IMR-90 (cell line): ENCODE data around the gene ACKR4. TPM values are rescaled to one million over a fixed set of nuclear protein-coding genes. Genes with fewer than 3 reads are reported as not detected.

Source experiments
- ATAC-seq: fragments of 200-7000 bp; cut with Tn5 transposase; 2 replicates; pipeline ENCODE4 v1.9.1; 2020; ENCODE audit warnings: low read depth, mild to moderate bottlenecking, moderate library complexity
- BruUV-seq: library from RNA; stranded (reverse); fragments of 400-500 nt; replicated peaks from 2 replicates; lab custom pipeline; 2021; lab: Mats Ljungman, UMichigan
- CTCF ChIA-PET: fragments of 300-600 bp; formaldehyde crosslinking; extraction: SDS; loops from one replicate; lab custom pipeline; 2021; ENCODE audit warnings: antibody characterized with exemption; lab: Yijun Ruan, JAX
- POLR2A ChIA-PET: fragments of 300-600 bp; sonication (Branson Sonifier 250); formaldehyde crosslinking; loops from one replicate; lab custom pipeline; 2022; ENCODE audit warnings: antibody characterized with exemption; ENCODE audit not compliant: unreplicated experiment; lab: Charles Lee
- DNase-seq: peaks from one replicate; pipeline ENCODE4 v3.0.0; 2013
- H2AFZ ChIP-seq: replicated peaks from 2 replicates; pipeline ENCODE3; 2013; ENCODE audit warnings: low read length, mild to moderate bottlenecking; ENCODE audit not compliant: poor library complexity
- H2AK5ac ChIP-seq: 2 replicates; pipeline ENCODE4 v1.6.1; 2013; ENCODE audit warnings: low read depth, low read length, inconsistent platforms
- H2AK9ac ChIP-seq: replicated peaks from 2 replicates; pipeline ENCODE3; 2013; ENCODE audit warnings: mild to moderate bottlenecking, low read depth, low read length, moderate library complexity; ENCODE audit not compliant: poor library complexity
- H2BK120ac ChIP-seq: 2 replicates; pipeline ENCODE4 v1.6.1; 2013; ENCODE audit warnings: low read depth, low read length, inconsistent platforms
- H2BK15ac ChIP-seq: 3 replicates; pipeline ENCODE4 v1.6.1; 2013; ENCODE audit warnings: low read depth, low read length, inconsistent platforms
- H2BK20ac ChIP-seq: 2 replicates; pipeline ENCODE4 v1.6.1; 2013; ENCODE audit warnings: low read depth, mild to moderate bottlenecking, inconsistent platforms, low read length, moderate library complexity
- H2BK5ac ChIP-seq: 2 replicates; pipeline ENCODE4 v1.6.1; 2013; ENCODE audit warnings: mild to moderate bottlenecking, low read depth, low read length, inconsistent platforms; ENCODE audit not compliant: poor library complexity, severe bottlenecking
- H3K14ac ChIP-seq: replicated peaks from 2 replicates; pipeline ENCODE4 v1.6.1; 2013; ENCODE audit warnings: low read depth, low read length, inconsistent platforms
- H3K18ac ChIP-seq: 2 replicates; pipeline ENCODE4 v1.6.1; 2013; ENCODE audit warnings: low read depth, low read length, control low read depth
- H3K23ac ChIP-seq: 2 replicates; pipeline ENCODE4 v1.6.1; 2013; ENCODE audit warnings: low read depth, low read length, inconsistent platforms
- H3K27ac ChIP-seq: 2 replicates; pipeline ENCODE4 v1.5.1; 2013; ENCODE audit warnings: mild to moderate bottlenecking, control low read depth, low read length; ENCODE audit not compliant: insufficient read depth
- H3K27me3 ChIP-seq: 2 replicates; pipeline ENCODE4 v1.6.1; 2013; ENCODE audit warnings: low read length; ENCODE audit not compliant: control insufficient read depth, insufficient read depth
- H3K36me3 ChIP-seq: 2 replicates; pipeline ENCODE4 v1.6.1; 2013; ENCODE audit warnings: low read length, mixed read lengths; ENCODE audit not compliant: control insufficient read depth, insufficient read depth
- H3K4ac ChIP-seq: 2 replicates; pipeline ENCODE4 v1.6.1; 2013; ENCODE audit warnings: low read depth, low read length, inconsistent platforms
- H3K4me1 ChIP-seq: 2 replicates; pipeline ENCODE4 v1.6.1; 2013; ENCODE audit warnings: low read length, mixed read lengths; ENCODE audit not compliant: control insufficient read depth, insufficient read depth
- H3K4me2 ChIP-seq: 2 replicates; pipeline ENCODE4 v1.6.1; 2013; ENCODE audit warnings: low read depth, mild to moderate bottlenecking, control low read depth, low read length, moderate library complexity
- H3K4me3 ChIP-seq: 2 replicates; pipeline ENCODE4 v1.5.1; 2013; ENCODE audit warnings: low read depth, mild to moderate bottlenecking, control low read depth, low read length, moderate library complexity; ENCODE audit not compliant: insufficient read depth
- H3K56ac ChIP-seq: 2 replicates; pipeline ENCODE4 v1.6.1; 2013; ENCODE audit warnings: low read length, inconsistent platforms; ENCODE audit not compliant: insufficient read depth; ENCODE audit errors: extremely low read depth
- H3K79me1 ChIP-seq, 2 experiments: 2 replicates each; pipeline ENCODE4 v1.6.1; 2013; ENCODE audit warnings: low read length in 2 of 2, inconsistent platforms in 1 of 2, low read depth in 1 of 2
- H3K9ac ChIP-seq: 2 replicates; pipeline ENCODE4 v1.6.1; 2013; ENCODE audit warnings: low read depth, low read length, control low read depth
- H3K9me1 ChIP-seq: 2 replicates; pipeline ENCODE4 v1.6.1; 2013; ENCODE audit warnings: low read length, inconsistent platforms; ENCODE audit not compliant: insufficient read depth
- H3K9me3 ChIP-seq: 2 replicates; pipeline ENCODE4 v1.6.1; 2013; ENCODE audit warnings: low read length; ENCODE audit not compliant: control insufficient read depth, insufficient read depth
- H4K20me1 ChIP-seq: 2 replicates; pipeline ENCODE4 v1.6.1; 2013; ENCODE audit warnings: low read length, inconsistent platforms; ENCODE audit not compliant: insufficient read depth
- H4K5ac ChIP-seq: 2 replicates; pipeline ENCODE4 v1.6.1; 2013; ENCODE audit warnings: mild to moderate bottlenecking, low read depth, low read length, control low read depth
- H4K8ac ChIP-seq, 2 experiments: 2 replicates each; pipeline ENCODE4 v1.6.1; 2013; ENCODE audit warnings: low read depth in 2 of 2, low read length in 2 of 2, control low read depth in 1 of 2, inconsistent platforms in 1 of 2
- H4K91ac ChIP-seq: 2 replicates; pipeline ENCODE4 v1.6.1; 2013; ENCODE audit warnings: low read depth, low read length, inconsistent platforms; ENCODE audit not compliant: insufficient read depth
- BHLHE40 ChIP-seq: fragments of 150-350 bp; IDR thresholded peaks from 2 replicates; pipeline ENCODE4 v1.6.1; 2016; ENCODE audit warnings: mild to moderate bottlenecking, low read depth, low read length
- CEBPB ChIP-seq: IDR thresholded peaks from 2 replicates; pipeline ENCODE4 v1.6.1; 2012; ENCODE audit warnings: low read depth, low read length, improper control_type of control experiment
- CHD1 ChIP-seq: IDR thresholded peaks from 2 replicates; pipeline ENCODE4 v1.6.1; 2012; ENCODE audit warnings: low read depth, low read length, improper control_type of control experiment
- FOS ChIP-seq: fragments of 150-350 bp; IDR thresholded peaks from 2 replicates; pipeline ENCODE4 v1.6.1; 2016; ENCODE audit warnings: low read depth, low read length
- MAFK ChIP-seq: IDR thresholded peaks from 2 replicates; pipeline ENCODE4 v1.6.1; 2012; ENCODE audit warnings: low read depth, low read length, improper control_type of control experiment
- MAZ ChIP-seq: IDR thresholded peaks from 2 replicates; pipeline ENCODE4 v1.6.1; 2012; ENCODE audit warnings: low read depth, mild to moderate bottlenecking, low read length, improper control_type of control experiment, moderate library complexity, borderline replicate concordance
- NFE2L2 ChIP-seq: fragments of 150-350 bp; IDR thresholded peaks from 2 replicates; pipeline ENCODE4 v1.6.1; 2016; ENCODE audit warnings: low read depth, mild to moderate bottlenecking, low read length
- POLR2A ChIP-seq: IDR thresholded peaks from 2 replicates; pipeline ENCODE4 v1.6.1; 2012; ENCODE audit warnings: mild to moderate bottlenecking, low read depth, low read length
- RAD21 ChIP-seq: IDR thresholded peaks from 2 replicates; pipeline ENCODE4 v1.6.1; 2012; ENCODE audit warnings: low read length, improper control_type of control experiment
- RCOR1 ChIP-seq: IDR thresholded peaks from 2 replicates; pipeline ENCODE4 v1.6.1; 2012; ENCODE audit warnings: mild to moderate bottlenecking, low read length, improper control_type of control experiment; ENCODE audit not compliant: insufficient replicate concordance
- RFX5 ChIP-seq: IDR thresholded peaks from 2 replicates; pipeline ENCODE4 v1.8.0; 2012; ENCODE audit warnings: low read depth, mild to moderate bottlenecking, low read length, moderate library complexity
- SMC3 ChIP-seq: fragments of 150-350 bp; IDR thresholded peaks from 2 replicates; pipeline ENCODE4 v1.6.1; 2016; ENCODE audit warnings: low read depth, mild to moderate bottlenecking, antibody characterized with exemption, low read length, moderate library complexity
- WGBS, 2 experiments: methylation state at CpG; one replicate each; pipeline versions ENCODE4 v1.1.5 to v1.1.7; 2013; ENCODE audit warnings: missing lambda C conversion rate in 2 of 2; ENCODE audit not compliant: insufficient read length in 1 of 2; ENCODE audit errors: extremely low coverage in 2 of 2; 5-methylcytosine and 5-hydroxymethylcytosine counted together
- dilution Hi-C: fragments of 300-500 bp; cut with HindIII; formaldehyde crosslinking; loops from one replicate; pipeline ENCODE4 v1.14.3; 2018; ENCODE audit warnings: low sequenced_read_pairs; ENCODE audit not compliant: unreplicated experiment
- in situ Hi-C: fragments of 300-500 bp; cut with MboI; formaldehyde crosslinking; loops from 3 replicates; pipeline ENCODE4 v1.14.3; 2019; ENCODE audit warnings: low sequenced_read_pairs, inconsistent platforms, mixed read lengths
- intact Hi-C: fragments of 100-400 bp; cut with micrococcal nuclease; formaldehyde crosslinking; loops from 2 replicates; pipeline ENCODE4 v1.10.0; 2022
- polyA plus RNA-seq, 3 experiments: library from polyadenylated mRNA; depleted of rRNA; stranded (reverse); fragments of >200 nt; gene quantifications; 2 replicates each; pipeline ENCODE4 v1.2.3, GENCODE V29; 2012; ENCODE audit warnings: low replicate concordance in 1 of 3
- total RNA-seq: library from RNA; depleted of rRNA; stranded (reverse); fragments of >200 nt; gene quantifications from 2 replicates; pipeline ENCODE4 v1.2.3, GENCODE V29; 2012
- TF ChIP-seq, protein P1 (sequence below): fragments of 150-350 bp; IDR thresholded peaks from 2 replicates; pipeline ENCODE4 v1.6.1; 2016; ENCODE audit warnings: low read depth, mild to moderate bottlenecking, low read length, moderate library complexity, borderline replicate concordance
- TF ChIP-seq, protein P2 (sequence below): fragments of 150-350 bp; IDR thresholded peaks from 2 replicates; pipeline ENCODE4 v1.6.1; 2017; ENCODE audit warnings: mild to moderate bottlenecking, antibody characterized with exemption, low read length, low read depth

ACKR4 gene
- total and polyA plus RNA-seq, 2 of the 4 experiments (the other 2 are of a cell fraction) = 0.18 TPM; not detected in 1

DNA sequence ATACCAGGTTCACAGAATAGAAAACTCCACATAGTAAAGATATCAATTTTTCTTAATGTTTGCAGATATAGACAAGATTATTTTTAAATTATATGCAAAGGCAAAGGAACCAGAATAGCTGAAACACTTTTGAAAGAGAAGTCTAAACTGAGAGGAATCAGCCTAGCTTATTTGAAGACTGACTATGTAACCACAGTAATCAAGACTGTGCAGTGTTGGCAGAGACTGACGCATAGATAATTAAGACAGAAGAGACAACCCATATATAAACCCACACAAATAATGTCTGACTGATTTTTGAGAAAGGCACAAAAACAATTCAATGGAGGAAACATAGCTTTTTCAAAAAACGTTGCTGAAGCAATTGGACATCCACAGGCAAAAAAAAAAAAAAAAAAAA, 28.6 kb upstream of the ACKR4 start:
- H3K18ac ChIP-seq = no peak overlapping the region
- no peak overlapping the region for H3K4me3 ChIP-seq
- H4K8ac ChIP-seq = no peak overlapping the region
- no TSS peak for BruUV-seq
- no peak overlapping the region for H3K9ac ChIP-seq
- no peak overlapping the region for H3K56ac ChIP-seq
- no peaks in the 10 kb centered on the region for H4K20me1 ChIP-seq
- H3K27me3 ChIP-seq = no peaks in the 10 kb centered on the region
- no peak overlapping the region for H3K14ac ChIP-seq
- H4K91ac ChIP-seq = no peak overlapping the region
- no peak overlapping the region for H4K5ac ChIP-seq
- ChIA-PET POLR2A (no interaction called here), CTCF (no interaction called here)
- dilution Hi-C loops (no loop called here), in situ Hi-C loops (no loop called here), intact Hi-C loops (no loop called here)
- 0 out of 2 replicates have a peak, but pooled peaks cover 2% of the 10 kb centered on the region for H3K36me3 ChIP-seq
- H3K4me2 ChIP-seq = no peak overlapping the region
- no peak overlapping the region for H3K4ac ChIP-seq
- H3K27ac ChIP-seq = no peak overlapping the region
- DNase-seq (no peak), ATAC-seq (no peak)
- no peaks in the 10 kb centered on the region for H3K79me1 ChIP-seq
- no CpG with 5 or more reads among the region's 2 CpGs for WGBS, 2 experiments
- H2BK5ac ChIP-seq = no peak overlapping the region
- no peaks in the 10 kb centered on the region for H3K9me1 ChIP-seq
- no peak overlapping the region for H3K23ac ChIP-seq
- no peaks in the 10 kb centered on the region for H3K9me3 ChIP-seq
- H2BK15ac ChIP-seq = no peak overlapping the region
- no peak overlapping the region for H2BK20ac ChIP-seq
- no peak overlapping the region for H2AK5ac ChIP-seq
- no peaks in the 10 kb centered on the region; the same call in 1 of the 2 replicates for H3K4me1 ChIP-seq
- H2AK9ac ChIP-seq = no peak overlapping the region
- H2AFZ ChIP-seq = no peak overlapping the region
- TF ChIP-seq BHLHE40 (no peak), SMC3 (no peak), FOS (no peak), CEBPB (no peak), MAZ (no peak), RCOR1 (no peak), POLR2A (no peak), CHD1 (no peak), RFX5 (no peak), NFE2L2 (no peak), RAD21 (no peak), MAFK (no peak)
- TF ChIP-seq, protein P1, sequence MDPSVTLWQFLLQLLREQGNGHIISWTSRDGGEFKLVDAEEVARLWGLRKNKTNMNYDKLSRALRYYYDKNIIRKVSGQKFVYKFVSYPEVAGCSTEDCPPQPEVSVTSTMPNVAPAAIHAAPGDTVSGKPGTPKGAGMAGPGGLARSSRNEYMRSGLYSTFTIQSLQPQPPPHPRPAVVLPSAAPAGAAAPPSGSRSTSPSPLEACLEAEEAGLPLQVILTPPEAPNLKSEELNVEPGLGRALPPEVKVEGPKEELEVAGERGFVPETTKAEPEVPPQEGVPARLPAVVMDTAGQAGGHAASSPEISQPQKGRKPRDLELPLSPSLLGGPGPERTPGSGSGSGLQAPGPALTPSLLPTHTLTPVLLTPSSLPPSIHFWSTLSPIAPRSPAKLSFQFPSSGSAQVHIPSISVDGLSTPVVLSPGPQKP = no peak
- TF ChIP-seq, protein P2, sequence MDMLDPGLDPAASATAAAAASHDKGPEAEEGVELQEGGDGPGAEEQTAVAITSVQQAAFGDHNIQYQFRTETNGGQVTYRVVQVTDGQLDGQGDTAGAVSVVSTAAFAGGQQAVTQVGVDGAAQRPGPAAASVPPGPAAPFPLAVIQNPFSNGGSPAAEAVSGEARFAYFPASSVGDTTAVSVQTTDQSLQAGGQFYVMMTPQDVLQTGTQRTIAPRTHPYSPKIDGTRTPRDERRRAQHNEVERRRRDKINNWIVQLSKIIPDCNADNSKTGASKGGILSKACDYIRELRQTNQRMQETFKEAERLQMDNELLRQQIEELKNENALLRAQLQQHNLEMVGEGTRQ = no peak
- H2BK120ac ChIP-seq = no peak overlapping the region
